PC-3 (cell line): ENCODE results near the gene PRKCSH. TPM values are rescaled to one million over a fixed set of nuclear protein-coding genes. Genes with fewer than 3 reads are reported as not detected.

Experiments used
- ATAC-seq: fragments of 200-7000 bp; cut with Tn5 transposase; 2 replicates; pipeline ENCODE4 v1.9.1; 2020; ENCODE audit warnings: mild to moderate bottlenecking, moderate library complexity
- BruUV-seq: library from RNA; stranded (reverse); fragments of 400-500 nt; replicated peaks from 2 replicates; lab custom pipeline; 2021; lab: Mats Ljungman, UMichigan
- CTCF ChIA-PET: fragments of 300-600 bp; sonication (Branson Sonifier 250); formaldehyde crosslinking; loops from one replicate; lab custom pipeline; 2022; ENCODE audit warnings: antibody characterized with exemption; lab: Charles Lee
- POLR2A ChIA-PET: fragments of 300-600 bp; sonication (Branson Sonifier 250); formaldehyde crosslinking; loops from one replicate; lab custom pipeline; 2022; ENCODE audit warnings: antibody characterized with exemption; ENCODE audit not compliant: unreplicated experiment; lab: Charles Lee
- DNase-seq: peaks from one replicate; pipeline ENCODE4 v3.0.0-alpha.2; 2015
- H2AFZ ChIP-seq: fragments of 300-600 bp; sonication (generic); 2 replicates; pipeline ENCODE4 v1.6.0; 2016; ENCODE audit warnings: antibody characterized with exemption, low read length
- H3F3A ChIP-seq: fragments of 300-600 bp; sonication (generic); one replicate; pipeline ENCODE4 v1.6.0; 2017; ENCODE audit warnings: antibody characterized with exemption, low read length, control low read depth, mild to moderate bottlenecking; ENCODE audit not compliant: unreplicated experiment
- H3K27ac ChIP-seq: fragments of 300-600 bp; sonication (generic); 2 replicates; pipeline ENCODE4 v1.5.1; 2016; ENCODE audit warnings: mild to moderate bottlenecking, low read length
- H3K27me3 ChIP-seq: fragments of 300-600 bp; sonication (generic); 2 replicates; pipeline ENCODE4 v1.6.1; 2016; ENCODE audit warnings: low read length, mixed read lengths
- H3K36me3 ChIP-seq: fragments of 300-600 bp; sonication (generic); 2 replicates; pipeline ENCODE4 v1.6.1; 2016; ENCODE audit warnings: low read depth, mixed run types, low read length, mixed read lengths
- H3K4me1 ChIP-seq: fragments of 300-600 bp; sonication (generic); 2 replicates; pipeline ENCODE4 v1.5.1; 2016; ENCODE audit warnings: low read length; ENCODE audit not compliant: insufficient read depth
- H3K4me2 ChIP-seq: fragments of 300-600 bp; sonication (generic); 2 replicates; pipeline ENCODE4 v1.6.0; 2016; ENCODE audit warnings: low read length
- H3K4me3 ChIP-seq: fragments of 300-600 bp; sonication (generic); 2 replicates; pipeline ENCODE4 v1.5.1; 2016; ENCODE audit warnings: mild to moderate bottlenecking, low read length, mixed read lengths
- H3K79me2 ChIP-seq: fragments of 300-600 bp; sonication (generic); 2 replicates; pipeline ENCODE4 v1.6.1; 2017; ENCODE audit warnings: low read length, mixed read lengths
- H3K9ac ChIP-seq: fragments of 300-600 bp; sonication (generic); 2 replicates; pipeline ENCODE4 v1.6.0; 2016; ENCODE audit warnings: mild to moderate bottlenecking, low read length
- H3K9me2 ChIP-seq: fragments of 300-600 bp; sonication (generic); replicated peaks from 2 replicates; pipeline ENCODE4 v1.6.1; 2016; ENCODE audit warnings: mixed run types, low read length, mixed read lengths
- H3K9me3 ChIP-seq: fragments of 300-600 bp; sonication (generic); 2 replicates; pipeline ENCODE4 v1.6.1; 2016; ENCODE audit warnings: low read length, mixed read lengths
- H4K20me1 ChIP-seq: fragments of 300-600 bp; sonication (generic); 2 replicates; pipeline ENCODE4 v1.6.1; 2016; ENCODE audit warnings: low read length, mixed read lengths
- CTCF ChIP-seq: fragments of 300-600 bp; sonication (generic); conservative IDR thresholded peaks from 2 replicates; pipeline ENCODE4 v1.5.1; 2017; ENCODE audit warnings: antibody characterized with exemption, low read depth, mild to moderate bottlenecking, low read length
- EZH2 ChIP-seq: fragments of 300-600 bp; sonication (generic); IDR thresholded peaks from one replicate; pipeline ENCODE4 v1.6.1; 2017; ENCODE audit warnings: antibody characterized with exemption, mild to moderate bottlenecking, low read length; ENCODE audit not compliant: unreplicated experiment
- EZH2phosphoT487 ChIP-seq: fragments of 300-600 bp; sonication (generic); IDR thresholded peaks from 2 replicates; pipeline ENCODE4 v1.6.1; 2018; ENCODE audit warnings: mild to moderate bottlenecking, antibody characterized with exemption, low read length, borderline replicate concordance
- intact Hi-C: fragments of 100-400 bp; cut with micrococcal nuclease; formaldehyde crosslinking; loops from 2 replicates; pipeline ENCODE4 v1.9.0; 2023
- microRNA-seq: library from miRNA; unstranded; fragments of <30 nt; microRNA quantifications from one replicate; pipeline ENCODE4 v1.1.0, GENCODE V29; 2020; ENCODE audit not compliant: unreplicated experiment
- total RNA-seq: library from RNA; depleted of rRNA; stranded (reverse); fragments of >200 nt; gene quantifications from 2 replicates; pipeline ENCODE4 v1.2.3, GENCODE V29; 2014; rRNA removed

Gene PRKCSH
- total RNA-seq, 1 experiment from 2014 or later = 222 TPM

- no peak overlapping the region for H3K4me3 ChIP-seq
- no peaks in the 10 kb centered on the region for H3K9me2 ChIP-seq
- no peak overlapping the region for H3K4me2 ChIP-seq
- H3F3A ChIP-seq = no peaks in the 10 kb centered on the region
- ATAC-seq (no peak), DNase-seq (no peak)
- H3K27me3 ChIP-seq = no peaks in the 10 kb centered on the region
- BruUV-seq = no TSS peak
- no peak overlapping the region for H2AFZ ChIP-seq
- peaks cover 4% of the 10 kb centered on the region; the same call in 1 of the 2 replicates for H3K79me2 ChIP-seq
- no peaks in the 10 kb centered on the region for H4K20me1 ChIP-seq
- no peak for TF ChIP-seq EZH2
- TF ChIP-seq CTCF = no peak
- TF ChIP-seq EZH2phosphoT487 = no peak
- H3K9ac ChIP-seq = no peak overlapping the region
- ChIA-PET POLR2A (no interaction called here), CTCF (interaction anchor here (0.5 kb wide), 1 partner anchor 14 kb away, joined by 4 read pairs; no protein-coding TSS in a partner anchor)
- H3K4me1 ChIP-seq = peaks cover 7% of the 10 kb centered on the region
- intact Hi-C loops = loop anchor here (5.0 kb wide), 1 partner anchor 87 kb away; no protein-coding TSS in a partner anchor
- H3K27ac ChIP-seq = no peak overlapping the region
- H3K9me3 ChIP-seq = no peaks in the 10 kb centered on the region
- H3K36me3 ChIP-seq = no peaks in the 10 kb centered on the region
Observed at GRCh38 chr19:11499890-11500420, 64.5 kb downstream of the PRKCSH start.

Small RNA genes lying within 50 kb of the gene (microRNA-seq; reads per million reads assigned to microRNA genes)
- 1.0 reads per million for gene MIR7974

Other genes starting within 250 kb of the PRKCSH start
- 96.6 and 98.4 TPM in 2 replicates for gene KANK2, start 238.1 kb upstream of the PRKCSH start, total RNA-seq
- not detected in 2 replicates for gene ANGPTL8, start 196.0 kb upstream of the PRKCSH start, total RNA-seq
- gene DOCK6, start 173.1 kb upstream of the PRKCSH start, total RNA-seq = 28.0 and 29.4 TPM in 2 replicates
- not detected in 2 replicates for gene TSPAN16, start 139.5 kb upstream of the PRKCSH start, total RNA-seq
- 34.4 and 37.9 TPM in 2 replicates for gene RAB3D, start 96.0 kb upstream of the PRKCSH start, total RNA-seq
- 202 and 224 TPM in 2 replicates for gene TMEM205, start 89.4 kb upstream of the PRKCSH start, total RNA-seq
- 10.3 and 14.5 TPM in 2 replicates for gene CCDC159, start 89.1 kb upstream of the PRKCSH start, total RNA-seq
- gene PLPPR2, start 80.2 kb upstream of the PRKCSH start, total RNA-seq = 38.0 and 51.2 TPM in 2 replicates
- gene SWSAP1, start 61.0 kb upstream of the PRKCSH start, total RNA-seq = 5.2 and 6.1 TPM in 2 replicates
- 23.0 and 23.2 TPM in 2 replicates for gene EPOR, start 51.3 kb upstream of the PRKCSH start, total RNA-seq
- 23.5 and 24.2 TPM in 2 replicates for gene RGL3, start 16.3 kb upstream of the PRKCSH start, total RNA-seq
- 0.52 and 3.9 TPM in 2 replicates for gene ODAD3, start 514 bp upstream of the PRKCSH start, total RNA-seq
- not detected in 2 replicates for gene ELAVL3, start 45.4 kb downstream of the PRKCSH start, total RNA-seq
- gene ZNF653, start 70.2 kb downstream of the PRKCSH start, total RNA-seq = 14.2 and 16.2 TPM in 2 replicates
- 126 and 156 TPM in 2 replicates for gene ECSIT, start 93.5 kb downstream of the PRKCSH start, total RNA-seq
- 0.77 TPM in 1 of 2 replicates, not detected in the other for gene CNN1, start 103.2 kb downstream of the PRKCSH start, total RNA-seq
- gene ELOF1, start 123.6 kb downstream of the PRKCSH start, total RNA-seq = 91.9 and 105 TPM in 2 replicates
- gene ACP5, start 142.0 kb downstream of the PRKCSH start, total RNA-seq = not detected in 2 replicates
- 8.5 and 14.2 TPM in 2 replicates for gene ZNF627, start 161.8 kb downstream of the PRKCSH start, total RNA-seq